ENCODE data around the gene ZBTB2.

Gene ZBTB2, protein sequence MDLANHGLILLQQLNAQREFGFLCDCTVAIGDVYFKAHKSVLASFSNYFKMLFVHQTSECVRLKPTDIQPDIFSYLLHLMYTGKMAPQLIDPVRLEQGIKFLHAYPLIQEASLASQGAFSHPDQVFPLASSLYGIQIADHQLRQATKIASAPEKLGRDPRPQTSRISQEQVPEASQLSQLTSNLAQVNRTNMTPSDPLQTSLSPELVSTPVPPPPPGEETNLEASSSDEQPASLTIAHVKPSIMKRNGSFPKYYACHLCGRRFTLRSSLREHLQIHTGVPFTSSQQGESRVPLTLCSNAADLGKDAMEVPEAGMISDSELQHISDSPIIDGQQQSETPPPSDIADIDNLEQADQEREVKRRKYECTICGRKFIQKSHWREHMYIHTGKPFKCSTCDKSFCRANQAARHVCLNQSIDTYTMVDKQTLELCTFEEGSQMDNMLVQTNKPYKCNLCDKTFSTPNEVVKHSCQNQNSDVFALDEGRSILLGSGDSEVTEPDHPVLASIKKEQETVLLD

DNA sequence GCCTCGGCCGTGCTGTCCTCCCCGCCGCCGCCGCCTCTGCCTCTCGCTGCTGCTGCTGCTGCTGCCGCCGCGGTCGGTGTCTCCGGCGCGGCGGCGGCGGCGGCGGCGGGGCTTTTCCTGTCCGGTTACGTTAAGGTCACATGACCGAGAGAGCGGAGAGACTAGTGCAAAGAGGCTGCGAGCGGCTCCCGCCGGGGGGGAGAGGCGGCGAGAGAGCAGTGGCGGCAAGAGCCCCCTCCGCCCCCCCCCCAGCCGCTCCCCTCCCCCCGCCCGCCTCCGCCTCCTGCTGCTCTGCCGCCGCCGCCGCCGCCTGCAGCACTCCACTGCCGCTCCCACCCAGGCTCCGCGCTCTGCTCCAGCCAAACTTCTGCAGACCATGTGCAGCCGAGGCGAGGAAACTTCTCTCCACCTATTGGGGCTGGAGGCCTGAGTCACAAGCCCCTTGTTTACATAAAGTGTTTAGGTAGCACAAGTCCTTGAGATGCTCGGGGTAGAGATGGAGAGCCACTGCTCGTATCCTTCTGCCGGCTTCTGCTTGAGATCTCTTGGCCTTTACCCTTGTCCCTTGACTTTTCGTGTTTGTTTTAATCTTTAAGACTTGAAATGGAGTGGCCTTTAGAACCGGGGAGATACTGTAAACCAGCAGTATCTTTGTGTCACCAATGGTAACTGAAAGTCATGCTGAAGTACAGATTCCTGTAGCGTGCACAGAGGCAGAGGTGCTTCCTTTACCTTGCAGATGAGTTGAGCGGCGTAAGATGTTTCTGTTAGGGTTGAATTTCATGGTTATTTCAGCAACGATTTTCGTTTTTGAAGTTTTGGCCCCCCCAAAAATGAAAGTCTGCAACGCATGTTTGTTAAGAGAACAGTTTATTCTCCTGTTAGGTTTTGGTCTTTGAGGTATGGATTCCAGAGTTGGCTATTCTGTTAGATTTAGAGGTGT, at the start of gene ZBTB2:
TSS of gene ZBTB2 (minus strand) at position 89 of the 943 bp plus-strand sequence. CDS start 17,922 bp downstream, outside the sequence.
- DNase-seq (ENCODE audit: low read depth): peak; percentile 59

DNA sequence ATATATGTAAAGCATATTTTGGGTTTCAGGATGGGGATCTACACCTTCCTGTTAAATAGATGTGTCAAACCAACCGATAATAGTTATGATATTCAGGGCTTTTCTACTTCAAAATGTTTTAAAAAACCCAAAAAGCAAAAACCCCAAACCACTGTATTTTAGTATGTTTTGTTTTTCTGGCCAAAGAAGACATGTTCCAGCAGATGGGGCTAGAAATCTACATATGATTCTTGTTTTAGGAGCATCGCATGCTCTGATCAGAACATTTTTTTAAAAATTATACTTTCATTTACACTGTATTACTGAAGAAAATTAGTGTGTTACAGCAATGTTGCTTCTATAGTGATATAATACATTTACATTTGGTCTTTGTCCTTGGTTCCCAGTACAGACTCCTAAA, 49.6 kb upstream of the ZBTB2 start:
- no peak for DNase-seq (ENCODE audit: low read depth)

DNA sequence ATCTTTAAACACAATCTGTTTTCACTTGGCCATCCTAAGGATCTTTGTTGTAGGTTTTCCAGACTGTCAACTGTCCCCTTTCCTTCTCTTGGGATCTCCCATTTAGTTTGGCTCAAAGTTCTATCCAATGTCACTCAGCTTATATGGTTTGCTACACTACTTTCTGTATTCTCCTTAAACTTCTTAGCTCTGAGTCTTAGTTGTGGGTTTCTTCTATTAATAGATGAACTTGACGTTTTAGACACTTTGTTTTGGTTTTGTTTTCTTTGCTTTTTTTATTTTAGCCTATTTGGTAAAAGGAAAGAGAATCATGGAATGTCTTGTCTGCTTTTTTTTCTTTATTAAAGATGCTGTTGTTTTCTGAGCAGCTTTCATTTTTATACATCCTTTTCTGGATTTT, 49.1 kb upstream of the ZBTB2 start:
- no peak for DNase-seq (ENCODE audit: low read depth)

DNA sequence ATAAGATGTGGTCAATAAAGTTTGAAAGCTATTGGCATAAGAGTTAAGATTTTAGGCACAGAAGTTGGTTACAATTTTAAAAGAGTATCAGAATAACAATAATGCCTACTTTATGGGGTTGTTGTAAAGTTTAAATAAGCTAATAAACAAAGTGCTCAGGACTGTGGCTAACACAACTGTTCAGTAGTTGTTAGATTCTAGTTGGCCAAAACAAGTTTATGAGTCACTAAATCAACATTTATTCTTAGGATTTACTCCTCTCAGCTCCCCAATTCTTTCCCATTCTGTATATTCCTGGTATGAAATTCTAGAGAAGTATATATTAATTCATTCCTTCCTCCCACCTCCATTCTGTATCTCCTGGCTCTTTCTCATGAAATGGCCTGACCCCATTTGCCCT, 46.0 kb upstream of the ZBTB2 start:
- DNase-seq (ENCODE audit: low read depth): no peak

DNA sequence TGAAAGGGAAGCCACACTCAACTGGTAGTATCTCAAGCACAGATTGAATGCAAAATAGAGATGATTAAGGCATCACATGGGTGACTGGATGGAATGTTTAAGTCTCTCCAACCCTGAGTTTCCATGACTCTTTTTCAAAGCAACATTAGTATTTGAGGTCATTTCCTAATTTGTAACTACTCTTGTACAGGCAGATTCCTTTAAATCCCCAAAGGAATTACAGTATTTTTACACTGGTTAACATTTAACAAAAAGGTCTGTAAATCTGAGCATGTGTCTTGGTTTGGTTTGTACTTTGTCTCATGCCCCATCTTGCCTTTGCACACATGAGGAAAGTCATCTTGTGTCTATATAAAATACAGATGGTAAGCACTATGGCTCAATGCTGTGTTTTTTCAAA, 45.4 kb upstream of the ZBTB2 start:
- no peak for DNase-seq (ENCODE audit: low read depth)

DNA sequence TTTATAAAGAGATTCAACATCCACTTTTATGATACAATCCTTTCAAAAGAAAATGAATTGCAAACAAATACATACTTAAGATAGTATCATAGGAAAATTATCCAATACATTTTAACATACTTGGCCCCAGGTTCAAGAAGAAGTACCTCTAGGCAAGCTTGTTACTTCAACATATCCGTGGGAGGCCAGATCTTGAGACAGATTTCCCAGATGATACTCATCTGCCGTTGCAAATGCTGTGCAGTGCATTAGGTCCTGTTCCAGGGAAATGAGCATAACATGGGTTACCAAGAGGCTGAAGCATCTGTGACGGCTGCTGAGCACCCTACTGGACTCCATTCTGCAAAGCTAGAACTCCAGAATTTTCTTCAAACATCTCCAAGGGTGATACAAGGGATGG, 44.9 kb upstream of the ZBTB2 start:
- DNase-seq (ENCODE audit: low read depth): no peak

DNA sequence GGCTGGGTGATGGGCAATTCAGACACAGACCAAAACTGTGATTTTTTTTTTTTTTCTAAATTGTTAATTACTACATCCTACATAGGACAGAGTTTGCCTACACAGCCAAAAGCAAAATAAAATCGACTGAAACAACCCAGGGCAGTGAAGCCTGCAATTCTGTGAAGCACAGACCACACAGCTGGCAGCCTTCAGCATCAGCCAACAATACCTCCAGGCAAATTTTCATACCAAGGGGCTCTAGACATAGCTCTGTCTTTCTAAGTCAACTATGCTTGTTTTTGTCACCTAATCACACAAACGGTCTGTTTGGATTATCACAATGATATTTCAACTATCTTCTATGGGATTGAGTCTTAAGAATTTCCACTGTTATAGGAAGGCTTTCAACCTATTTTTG, 43.0 kb upstream of the ZBTB2 start:
- no peak for DNase-seq (ENCODE audit: low read depth)

DNA sequence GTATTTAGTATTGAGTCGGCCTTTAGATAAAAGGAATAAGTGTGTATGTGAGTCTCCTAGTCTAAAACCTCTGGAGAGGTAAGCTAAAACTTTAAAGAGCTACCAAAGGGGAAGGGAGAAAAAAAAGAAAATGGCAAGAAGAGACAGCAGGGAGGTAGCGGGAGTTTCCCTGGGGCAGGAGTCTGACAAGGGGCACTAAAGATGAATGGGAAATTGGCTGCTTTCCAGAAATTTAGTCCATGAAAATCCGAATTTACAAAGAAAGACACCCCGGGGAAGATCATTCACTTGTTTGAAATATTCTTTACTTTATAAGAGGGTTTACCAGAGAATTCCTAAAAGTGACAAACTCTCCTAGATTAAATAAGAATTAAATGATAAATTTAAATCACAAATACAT, 41.3 kb upstream of the ZBTB2 start:
- no peak for DNase-seq (ENCODE audit: low read depth)

DNA sequence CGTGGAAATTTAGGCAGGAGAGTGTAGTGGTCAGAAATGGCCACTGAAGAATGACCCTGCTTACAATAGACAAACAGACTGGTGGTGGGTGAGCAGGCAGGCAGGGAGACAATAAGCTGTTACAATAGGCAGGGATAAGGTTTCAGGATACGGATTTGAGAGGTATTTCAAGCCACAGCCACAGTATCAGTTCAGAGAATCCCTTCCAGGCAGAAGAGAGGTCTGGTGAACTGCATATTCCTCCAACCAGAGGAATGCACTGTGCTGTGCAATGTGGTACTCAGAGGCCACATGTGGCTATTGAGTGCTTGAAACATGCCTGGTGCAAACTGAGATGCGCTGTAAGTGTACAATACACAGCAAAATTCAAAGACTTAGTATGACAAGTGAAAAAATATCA, 40.0 kb upstream of the ZBTB2 start:
- no peak for DNase-seq (ENCODE audit: low read depth)

DNA sequence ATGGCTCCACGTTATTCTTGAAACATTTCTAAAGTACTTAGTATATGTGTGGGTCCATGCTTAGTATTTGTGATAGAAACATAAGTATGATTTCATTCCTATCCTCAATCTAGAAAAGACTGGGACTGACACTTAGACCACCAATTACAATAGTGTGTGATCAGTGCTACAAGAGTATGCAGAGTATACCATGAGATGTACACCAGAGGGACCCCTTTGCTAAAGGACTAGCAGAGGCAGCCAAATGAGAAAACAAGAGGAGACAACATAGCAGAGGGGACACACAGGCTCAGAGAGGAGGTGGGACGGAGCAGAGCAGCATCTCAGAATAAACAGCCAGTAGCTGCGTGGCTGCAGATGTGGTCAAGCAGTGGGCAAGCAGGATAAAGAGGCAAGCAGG, 39.5 kb upstream of the ZBTB2 start:
- no peak for DNase-seq (ENCODE audit: low read depth)

DNA sequence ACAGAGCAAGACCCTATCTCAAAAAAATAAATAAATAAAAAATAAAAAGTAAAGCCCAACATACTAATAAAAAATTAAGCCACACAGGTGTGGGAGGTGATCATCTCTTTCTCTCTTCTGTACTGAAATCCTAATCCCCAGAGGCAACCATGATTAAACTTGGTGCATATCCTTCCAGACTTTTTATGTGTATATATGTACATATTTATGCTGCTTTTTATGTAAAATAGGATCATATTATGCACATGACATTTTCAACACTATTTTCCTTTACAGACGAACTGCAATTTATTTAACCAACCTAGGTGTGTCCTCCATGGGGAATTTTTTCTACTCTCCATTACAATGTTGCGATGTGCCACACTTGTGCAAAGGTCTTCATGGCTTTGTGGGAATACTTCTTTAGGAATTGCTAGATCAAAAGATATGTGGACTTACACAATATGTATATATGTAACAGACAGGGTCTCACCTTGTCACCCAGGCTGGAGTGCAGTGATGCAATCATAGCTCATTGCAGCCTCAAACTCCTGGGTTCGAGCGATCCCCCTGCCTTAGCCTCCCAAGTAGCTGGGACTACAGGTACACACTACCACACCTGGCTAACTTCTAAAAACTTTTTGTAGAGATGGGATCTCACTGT, 36.9 kb upstream of the ZBTB2 start:
- no peak for DNase-seq (ENCODE audit: low read depth)

DNA sequence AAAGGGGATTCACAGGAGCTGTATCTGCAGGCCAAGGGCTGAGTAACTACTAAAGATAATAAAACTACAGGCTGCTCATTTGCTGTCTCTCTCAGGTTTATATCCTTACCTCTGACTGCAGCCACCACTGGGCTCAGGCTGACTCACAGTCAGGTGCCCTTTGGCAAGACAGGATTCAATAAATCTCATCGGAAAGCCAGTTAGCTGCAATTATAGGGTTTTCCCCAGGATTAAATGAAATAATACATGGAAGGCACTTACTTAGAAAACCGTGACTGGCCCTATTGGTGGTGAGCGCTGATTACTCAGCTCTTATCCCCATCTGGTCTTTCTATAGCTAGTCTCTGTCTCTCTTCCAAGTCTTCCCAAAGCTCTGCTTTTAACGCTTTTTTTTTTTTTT, 34.2 kb upstream of the ZBTB2 start:
- no peak for DNase-seq (ENCODE audit: low read depth)

DNA sequence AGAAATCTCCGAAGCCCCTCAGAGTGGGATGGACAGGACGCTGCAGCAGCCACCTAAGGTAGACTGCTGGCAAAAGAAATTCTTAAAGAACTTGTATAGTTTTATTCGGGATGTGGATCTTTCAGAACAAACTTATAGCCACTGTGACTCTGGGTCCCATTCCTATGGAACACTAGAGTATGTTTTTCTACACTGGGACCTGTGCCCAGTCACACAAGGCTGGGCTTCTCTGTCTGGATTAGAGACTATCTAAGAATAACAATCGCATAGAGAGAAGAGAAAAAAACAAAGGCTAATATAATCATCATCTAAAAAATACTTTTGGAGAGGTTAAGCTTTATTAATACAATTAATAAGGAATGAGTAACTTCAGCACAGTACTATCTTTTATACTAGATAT, 31.6 kb upstream of the ZBTB2 start:
- DNase-seq (ENCODE audit: low read depth): no peak

DNA sequence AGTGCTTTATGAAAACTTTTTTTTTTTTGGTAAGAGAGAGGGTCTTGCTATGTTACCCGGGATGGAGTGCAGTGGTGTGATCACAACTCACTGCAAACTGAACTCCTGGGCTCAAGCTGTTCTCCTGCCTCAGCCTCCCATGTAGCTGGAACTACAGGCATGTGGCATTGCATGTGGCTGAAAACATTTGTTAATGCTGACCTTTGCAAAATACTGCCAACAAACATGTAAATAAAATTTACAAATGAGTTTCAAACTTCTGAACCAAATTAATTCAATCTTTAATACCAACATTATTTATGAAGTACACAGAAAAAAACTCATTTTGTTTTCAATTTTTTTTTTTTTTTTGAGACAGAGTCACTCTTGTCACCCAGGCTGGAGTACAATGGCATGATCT, 26.1 kb upstream of the ZBTB2 start:
- no peak for DNase-seq (ENCODE audit: low read depth)

DNA sequence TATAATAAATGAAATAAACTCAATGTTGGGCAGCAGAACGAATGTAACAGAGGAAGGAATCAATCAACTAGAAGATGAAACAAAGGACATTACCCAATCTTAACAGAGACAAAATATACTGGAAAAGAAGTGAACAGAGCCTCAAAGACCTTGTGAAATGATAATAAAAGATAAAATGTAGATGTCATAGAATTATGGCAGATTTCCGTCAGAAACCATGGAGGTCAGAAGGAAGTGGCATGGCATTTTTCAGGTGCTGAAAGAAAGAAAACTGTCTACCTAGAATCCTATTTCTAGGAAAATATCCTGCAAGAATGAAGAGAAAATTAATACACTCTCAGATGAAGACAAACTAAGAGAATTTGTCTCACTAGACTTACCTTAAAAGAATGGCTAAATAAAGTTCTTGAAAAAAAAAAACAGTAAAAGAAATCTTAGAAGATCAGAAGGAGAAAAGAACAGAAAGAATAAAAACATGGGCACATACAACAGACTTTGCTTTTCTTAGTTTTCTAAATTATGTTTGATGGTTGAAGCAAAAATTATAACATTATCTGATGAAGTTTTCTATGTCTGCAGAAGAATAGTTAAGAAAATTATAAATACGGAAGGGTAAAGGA, 23.4 kb upstream of the ZBTB2 start:
- no peak for DNase-seq (ENCODE audit: low read depth)

DNA sequence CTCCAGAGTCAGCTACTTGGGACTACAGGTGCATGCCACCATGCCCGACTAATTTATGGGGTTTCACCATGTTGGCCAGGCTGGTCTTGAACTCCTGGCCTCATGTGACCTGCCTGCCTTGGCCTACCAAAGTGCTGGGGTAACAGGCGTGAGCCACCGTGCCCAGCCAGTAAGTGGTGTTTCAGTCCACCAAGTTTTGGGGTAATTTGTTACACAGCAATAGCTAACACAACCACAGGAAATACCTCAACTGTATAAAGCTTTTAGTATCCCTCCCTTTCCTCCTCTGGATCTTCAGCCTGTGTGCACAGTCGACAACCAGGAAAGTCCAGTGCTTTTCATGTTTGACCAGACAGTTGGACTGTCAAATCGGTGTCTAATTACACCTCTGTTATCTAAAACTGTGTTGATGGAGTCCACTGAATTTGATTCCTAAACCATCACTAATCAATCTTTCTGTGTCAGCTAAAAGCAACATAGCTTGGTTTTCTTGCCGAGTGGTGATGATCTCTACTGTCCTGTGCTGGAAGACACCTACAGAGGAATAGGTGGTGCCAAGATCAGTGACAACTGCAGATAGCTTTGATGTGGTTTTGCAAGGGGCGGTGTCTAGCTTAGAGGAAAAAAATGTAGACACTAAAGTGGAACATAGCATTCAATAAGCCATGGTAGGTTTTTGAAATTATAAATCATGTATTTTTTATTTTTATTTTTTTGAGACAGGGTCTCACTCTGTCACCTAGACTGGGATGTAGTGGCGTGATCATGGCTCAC, 22.2 kb upstream of the ZBTB2 start:
- peak; percentile 23 for DNase-seq (ENCODE audit: low read depth)

DNA sequence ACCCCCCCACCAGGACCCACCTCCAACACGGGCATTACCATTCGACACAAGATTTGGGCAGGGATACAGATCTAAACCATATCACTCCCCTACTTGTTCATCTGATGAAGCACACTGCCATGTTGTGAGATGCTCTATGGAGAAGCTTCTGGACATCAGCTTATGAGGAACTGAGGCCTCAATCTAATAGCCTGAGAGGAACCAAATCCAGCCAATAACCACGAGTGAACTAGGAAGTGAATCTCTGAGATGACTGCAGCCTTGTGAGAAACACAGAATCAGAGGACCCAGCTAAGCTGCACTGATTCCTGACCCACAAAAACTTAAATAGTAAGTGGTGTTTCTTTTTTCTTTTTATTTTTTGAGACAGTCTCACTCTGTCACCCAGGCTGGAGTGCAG, 21.6 kb upstream of the ZBTB2 start:
- DNase-seq (ENCODE audit: low read depth): no peak

DNA sequence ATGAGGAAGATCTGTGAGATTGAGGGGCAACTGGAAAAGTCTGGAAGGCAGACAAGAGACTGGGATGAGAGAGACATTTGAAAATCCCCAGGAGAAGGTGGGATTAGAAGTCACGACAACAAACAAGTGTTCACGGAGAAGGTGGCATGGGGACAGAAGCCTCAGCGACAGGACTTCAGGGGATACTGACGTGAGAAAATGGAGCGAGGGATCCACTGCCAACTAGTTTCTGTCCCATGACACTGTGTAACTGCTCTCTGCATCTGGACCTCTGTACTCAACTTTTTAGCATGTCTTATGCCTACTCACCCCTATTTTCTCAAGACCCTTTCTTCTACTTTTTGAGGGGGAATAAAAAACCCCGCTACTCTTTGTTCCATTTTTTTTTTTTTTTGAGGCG, 18.3 kb upstream of the ZBTB2 start:
- no peak for DNase-seq (ENCODE audit: low read depth)

DNA sequence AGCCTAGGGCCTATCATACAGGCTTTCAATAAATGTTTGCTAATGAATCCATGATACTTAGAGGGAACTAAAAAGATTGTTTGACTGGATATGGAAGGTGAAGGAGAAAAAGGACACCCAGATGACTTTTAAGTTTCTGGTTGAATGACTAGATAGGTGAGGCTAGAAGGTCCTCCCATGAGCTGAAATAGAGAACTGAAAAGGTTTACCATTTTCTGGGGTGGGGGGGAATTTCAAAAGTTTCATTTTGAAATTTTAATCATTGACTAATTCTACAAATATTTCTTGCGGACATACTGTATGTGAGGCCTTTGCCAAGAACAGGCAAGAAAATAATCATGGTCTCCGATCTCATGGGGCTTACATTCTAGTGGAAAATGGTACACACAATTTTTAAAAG, 17.9 kb upstream of the ZBTB2 start:
- no peak for DNase-seq (ENCODE audit: low read depth)

DNA sequence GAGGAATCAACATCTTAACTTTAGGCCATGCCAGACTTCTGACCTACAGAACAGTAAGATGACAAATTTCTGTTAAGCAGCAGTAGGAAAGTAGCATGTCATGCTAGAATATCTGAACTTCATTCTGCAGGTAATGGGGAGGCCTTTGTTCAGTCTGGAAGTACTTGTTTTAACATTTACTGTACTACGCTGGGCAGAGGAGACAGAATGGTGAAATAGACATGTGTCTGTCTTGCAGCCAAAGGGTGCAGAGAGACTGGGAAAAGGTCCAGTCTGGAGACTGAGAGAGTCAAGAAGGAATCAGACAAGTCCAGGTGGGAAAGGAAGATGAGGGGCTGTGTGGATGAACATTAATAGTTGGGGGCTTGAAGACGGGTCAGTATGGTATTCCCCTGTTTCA, 17.5 kb upstream of the ZBTB2 start:
- DNase-seq (ENCODE audit: low read depth): no peak

DNA sequence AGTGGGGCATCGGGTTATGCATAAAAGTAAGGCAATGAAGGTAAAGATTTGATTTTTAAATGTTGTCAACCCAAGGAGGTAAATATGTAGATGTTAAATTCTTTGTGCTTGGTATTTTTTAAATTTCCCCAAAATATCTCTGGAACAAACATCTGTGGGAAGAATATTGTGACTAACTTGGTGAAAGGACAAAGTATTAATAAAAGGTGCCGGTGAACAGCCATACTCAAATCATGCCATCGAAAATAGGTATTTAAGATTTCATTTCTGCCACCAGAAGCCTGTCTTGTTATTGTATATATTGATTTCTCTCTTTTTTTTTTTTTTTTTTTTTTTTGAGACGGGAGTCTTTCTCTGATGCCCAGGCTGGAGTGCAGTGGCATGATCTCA, 12.6 kb upstream of the ZBTB2 start:
- no peak for DNase-seq (ENCODE audit: low read depth)
